Measurements from ENCODE around the gene TEX11.
"Not testable (repeated sequence)": the region's sequence is repeated elsewhere in the genome, so short reads cannot be mapped to it uniquely, and the experiment has no call there.

Gene TEX11

GRCh38 chrX:70754169-70754848 lies 154.2 kb downstream of the TEX11 start:
- DNase-seq: no peak

GRCh38 chrX:70733774-70734173 lies 174.7 kb downstream of the TEX11 start:
- DNase-seq: not testable (repeated sequence)

- DNase-seq: not testable (repeated sequence)
Observed at GRCh38 chrX:70727961-70728360, 180.6 kb downstream of the TEX11 start.

GRCh38 chrX:70720721-70721120 lies 187.8 kb downstream of the TEX11 start:
- no peak for DNase-seq

GRCh38 chrX:70711336-70711735 lies 197.2 kb downstream of the TEX11 start:
- DNase-seq: not testable (repeated sequence)

GRCh38 chrX:70694339-70695122 lies 214.0 kb downstream of the TEX11 start:
- DNase-seq: no peak

GRCh38 chrX:70679455-70679854 lies 229.1 kb downstream of the TEX11 start:
- not testable (repeated sequence) for DNase-seq

GRCh38 chrX:70675284-70675683 lies 233.2 kb downstream of the TEX11 start:
- no peak for DNase-seq

- no peak for DNase-seq
Observed at GRCh38 chrX:70672326-70672725, 236.2 kb downstream of the TEX11 start.

- DNase-seq: no peak
Observed at GRCh38 chrX:70669120-70669519, 239.4 kb downstream of the TEX11 start.

- no peak for DNase-seq
Observed at GRCh38 chrX:70664726-70665125, 243.8 kb downstream of the TEX11 start.

GRCh38 chrX:70661124-70661523 lies 247.4 kb downstream of the TEX11 start:
- not testable (repeated sequence) for DNase-seq

GRCh38 chrX:70657546-70657945 lies 251.0 kb downstream of the TEX11 start:
- not testable (repeated sequence) for DNase-seq

GRCh38 chrX:70656304-70656703 lies 252.2 kb downstream of the TEX11 start:
- DNase-seq: no peak

GRCh38 chrX:70647910-70648309 lies 260.6 kb downstream of the TEX11 start:
- not testable (repeated sequence) for DNase-seq

- DNase-seq: no peak
Observed at GRCh38 chrX:70636218-70636617, 272.3 kb downstream of the TEX11 start.

- no peak for DNase-seq
Observed at GRCh38 chrX:70635669-70636068, 272.8 kb downstream of the TEX11 start.

GRCh38 chrX:70635227-70635626 lies 273.3 kb downstream of the TEX11 start:
- no peak for DNase-seq

GRCh38 chrX:70621743-70622142 lies 286.8 kb downstream of the TEX11 start:
- no peak for DNase-seq

- DNase-seq: no peak
Observed at GRCh38 chrX:70618467-70618866, 290.0 kb downstream of the TEX11 start.

GRCh38 chrX:70613295-70613694 lies 295.2 kb downstream of the TEX11 start:
- DNase-seq: no peak

- no peak for DNase-seq
Observed at GRCh38 chrX:70605352-70605751, 303.2 kb downstream of the TEX11 start.

- no peak for DNase-seq
Observed at GRCh38 chrX:70592091-70592490, 316.4 kb downstream of the TEX11 start.

- DNase-seq: not testable (repeated sequence)
Observed at GRCh38 chrX:70587158-70587557, 321.4 kb downstream of the TEX11 start.

Data from femur (tissue), 1 donor.